Naive B cell (primary cell): ENCODE measurements around the gene COQ5. TPM values are rescaled to one million over a fixed set of nuclear protein-coding genes. Genes with fewer than 3 reads are reported as not detected.
"Not testable (repeated sequence)": the region's sequence is repeated elsewhere in the genome, so short reads cannot be mapped to it uniquely, and the experiment has no call there.

Experiments
- ATAC-seq, 2 donors: fragments of 150-1000 bp; cut with Tn5 transposase; 2 replicates each; pipeline ENCODE4 v1.10.0; 2021; ENCODE audit warnings: low read depth in 2 of 2, mild to moderate bottlenecking in 2 of 2, moderate library complexity in 2 of 2
- DNase-seq: peaks from one replicate; pipeline ENCODE4 v3.0.0; 2022
- H3K27ac Mint-ChIP-seq, 6 donors: one replicate each; pipeline ENCODE4 v1.8.0; 2020 to 2022; ENCODE audit warnings: mild to moderate bottlenecking in 6 of 6, mixed read lengths in 6 of 6, moderate library complexity in 5 of 6, inconsistent platforms in 2 of 6
- H3K27me3 Mint-ChIP-seq, 3 donors: one replicate each; pipeline ENCODE4 v1.8.0; 2021 to 2022; ENCODE audit warnings: mixed read lengths in 3 of 3, mild to moderate bottlenecking in 1 of 3
- H3K36me3 Mint-ChIP-seq, 2 donors: one replicate each; pipeline ENCODE4 v1.8.0; 2020 to 2022; ENCODE audit warnings: mixed read lengths in 2 of 2, inconsistent platforms in 1 of 2, mild to moderate bottlenecking in 1 of 2
- H3K4me1 Mint-ChIP-seq, 3 donors: one replicate each; pipeline ENCODE4 v1.8.0; 2020 to 2022; ENCODE audit warnings: mixed read lengths in 3 of 3, inconsistent platforms in 1 of 3, mild to moderate bottlenecking in 1 of 3, moderate library complexity in 1 of 3
- H3K4me3 Mint-ChIP-seq, 8 donors: one replicate each; pipeline ENCODE4 v1.8.0; 2020 to 2022; ENCODE audit warnings: mild to moderate bottlenecking in 8 of 8, mixed read lengths in 8 of 8, moderate library complexity in 8 of 8, inconsistent platforms in 2 of 8
- H3K9me3 Mint-ChIP-seq, 7 donors: one replicate each; pipeline ENCODE4 v1.8.0; 2020 to 2022; ENCODE audit warnings: mixed read lengths in 7 of 7, mild to moderate bottlenecking in 5 of 7, inconsistent platforms in 2 of 7, moderate library complexity in 1 of 7
- polyA plus RNA-seq, 6 donors: library from polyadenylated mRNA; unstranded; fragments of 300-500 nt; fragmentation: Illumina TruSeq; gene quantifications; one replicate each; pipeline ENCODE4 v1.2.3, GENCODE V29; 2021; ENCODE audit warnings: low read depth in 6 of 6

COQ5 gene
- polyA plus RNA-seq, 6 donors from 2014 or later, result 25.2 to 56.5 (median 35.1) TPM

DNA sequence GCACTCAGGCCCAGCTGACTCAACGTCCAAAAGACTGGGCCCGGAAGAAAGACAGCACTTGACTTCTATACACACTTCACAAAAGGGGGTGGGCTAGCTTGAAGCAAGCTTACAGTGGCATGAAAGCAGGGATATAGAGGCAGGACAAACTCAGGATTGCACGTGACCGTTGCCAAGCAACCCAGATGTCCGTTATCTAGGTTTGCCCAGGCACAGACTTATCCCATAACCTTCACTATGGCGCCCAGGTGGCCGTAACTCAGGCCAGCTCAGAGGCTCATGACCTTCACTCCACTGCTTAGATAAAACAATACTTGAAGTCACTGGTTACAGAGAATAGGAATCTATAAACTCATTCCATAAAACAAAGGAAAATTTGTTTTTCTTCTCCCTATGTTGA is 41.4 kb downstream of the COQ5 start:
- peak overlapping the region in 1 of 6 donors; percentile 72 for H3K27ac Mint-ChIP-seq
- DNase-seq, H3K27me3 Mint-ChIP-seq, H3K4me1 Mint-ChIP-seq, H3K4me3 Mint-ChIP-seq, ATAC-seq, H3K36me3 Mint-ChIP-seq, H3K9me3 Mint-ChIP-seq: not testable (repeated sequence)

DNA sequence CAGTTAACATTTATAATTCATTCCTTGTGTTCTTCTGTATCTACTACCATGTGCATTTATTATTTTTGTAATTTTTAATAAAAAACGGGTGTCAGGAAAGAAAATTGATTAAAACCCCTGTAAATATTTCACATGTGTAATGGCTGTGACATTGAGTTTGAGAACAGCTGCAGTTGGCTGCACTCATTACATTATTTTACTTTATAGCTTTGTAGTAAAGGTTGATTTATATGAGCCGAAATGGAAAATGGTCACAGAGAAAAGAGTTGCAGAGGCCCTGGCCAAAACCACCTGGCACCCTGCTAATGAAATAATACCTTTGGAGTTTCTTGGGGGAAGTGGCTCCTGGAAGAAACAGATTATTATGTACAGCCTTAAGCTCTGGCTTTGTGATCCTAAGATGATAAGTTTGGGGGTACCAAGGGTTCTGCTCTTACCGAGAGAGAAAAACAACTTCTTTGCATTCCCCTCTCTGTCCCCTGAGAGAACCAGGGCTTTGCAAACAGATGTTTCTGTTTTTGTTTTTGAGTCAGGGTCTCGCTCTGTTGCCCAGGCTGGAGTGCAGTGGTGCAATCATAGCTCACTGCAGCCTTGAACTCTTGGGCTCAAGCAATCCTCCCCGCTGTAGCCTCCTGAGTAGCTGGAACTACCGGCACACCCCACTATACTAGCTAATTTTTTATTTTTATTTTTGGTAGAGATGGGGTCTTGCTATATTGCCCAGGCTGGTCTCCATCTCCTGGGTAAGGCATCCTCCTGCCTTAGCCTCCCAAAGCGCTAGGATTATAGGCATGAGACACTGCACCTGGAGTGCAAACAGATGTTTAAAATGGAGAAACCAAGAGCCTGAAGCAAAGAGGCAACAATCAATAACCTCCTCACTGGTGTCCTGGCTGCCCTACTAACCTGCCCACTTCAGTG is 42.7 kb downstream of the COQ5 start:
- H3K27ac Mint-ChIP-seq, result no peak overlapping the region
- H3K9me3 Mint-ChIP-seq, result no peaks in the 10 kb centered on the region
- H3K27me3 Mint-ChIP-seq, result no peaks in the 10 kb centered on the region
- DNase-seq (no peak), ATAC-seq (no peak)
- H3K4me3 Mint-ChIP-seq, result no peak overlapping the region
- no peaks in the 10 kb centered on the region for H3K36me3 Mint-ChIP-seq
- no peaks in the 10 kb centered on the region for H3K4me1 Mint-ChIP-seq

- no peak for ATAC-seq
- H3K27me3 Mint-ChIP-seq, result no peaks in the 10 kb centered on the region
Observed at GRCh38 chr12:120483621-120484020, 45.3 kb downstream of the COQ5 start.

GRCh38 chr12:120481022-120481767 is 47.8 kb downstream of the COQ5 start:
- no peaks in the 10 kb centered on the region for H3K4me1 Mint-ChIP-seq
- H3K4me3 Mint-ChIP-seq, result no peak overlapping the region
- no peaks in the 10 kb centered on the region for H3K36me3 Mint-ChIP-seq
- no peaks in the 10 kb centered on the region for H3K27me3 Mint-ChIP-seq
- DNase-seq, result no peak
- peak overlapping the region in 1 of 6 donors; percentile 81 for H3K27ac Mint-ChIP-seq
- no peaks in the 10 kb centered on the region for H3K9me3 Mint-ChIP-seq
- no peak for ATAC-seq

More at GRCh38 chr12:120483621-120484020, 45.3 kb downstream of the COQ5 start:
- Mint-ChIP-seq H3K9me3 (no peaks in the 10 kb centered on the region), H3K4me3 (no peak overlapping the region), H3K4me1 (no peaks in the 10 kb centered on the region), H3K36me3 (no peaks in the 10 kb centered on the region), H3K27ac (peak overlapping the region in 1 of 6 donors; percentile 84)
- DNase-seq, result no peak

- no peak overlapping the region for H3K27ac Mint-ChIP-seq
- DNase-seq (no peak), ATAC-seq (no peak)
- H3K4me1 Mint-ChIP-seq, result no peaks in the 10 kb centered on the region
- H3K36me3 Mint-ChIP-seq, result no peaks in the 10 kb centered on the region
- H3K4me3 Mint-ChIP-seq, result no peak overlapping the region
- no peaks in the 10 kb centered on the region for H3K27me3 Mint-ChIP-seq
- no peaks in the 10 kb centered on the region for H3K9me3 Mint-ChIP-seq
Observed at GRCh38 chr12:120480211-120480610, 48.7 kb downstream of the COQ5 start.

- no peaks in the 10 kb centered on the region for H3K4me1 Mint-ChIP-seq
- DNase-seq, result no peak
- no peak overlapping the region for H3K27ac Mint-ChIP-seq
- H3K27me3 Mint-ChIP-seq, result no peaks in the 10 kb centered on the region
- ATAC-seq, result no peak
- H3K36me3 Mint-ChIP-seq, result no peaks in the 10 kb centered on the region
- no peak overlapping the region for H3K4me3 Mint-ChIP-seq
- no peaks in the 10 kb centered on the region for H3K9me3 Mint-ChIP-seq
Observed at GRCh38 chr12:120479458-120479857, 49.5 kb downstream of the COQ5 start.

DNA sequence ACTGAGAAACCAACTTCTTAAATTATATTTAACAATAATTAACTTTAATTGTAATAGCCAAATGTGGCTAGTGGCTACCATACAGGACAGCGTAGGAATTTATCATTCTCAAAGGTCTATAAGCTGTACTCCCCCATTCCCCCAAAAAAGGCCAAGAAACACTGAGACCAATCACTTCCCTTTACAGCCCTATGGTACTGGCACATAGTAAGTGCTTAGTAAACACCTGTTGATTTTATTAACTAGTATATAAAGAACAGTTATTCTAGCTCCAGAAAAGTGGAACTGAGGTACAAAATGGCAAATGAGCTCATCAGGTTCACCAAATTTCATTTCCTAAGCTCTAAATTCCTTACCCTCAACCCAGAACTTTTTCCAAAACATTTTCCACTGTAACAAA is 53.3 kb downstream of the COQ5 start:
- peak overlapping the region in 1 of 6 donors; percentile 47 for H3K27ac Mint-ChIP-seq
- H3K4me3 Mint-ChIP-seq, result no peak overlapping the region
- H3K36me3 Mint-ChIP-seq, result no peaks in the 10 kb centered on the region

DNA sequence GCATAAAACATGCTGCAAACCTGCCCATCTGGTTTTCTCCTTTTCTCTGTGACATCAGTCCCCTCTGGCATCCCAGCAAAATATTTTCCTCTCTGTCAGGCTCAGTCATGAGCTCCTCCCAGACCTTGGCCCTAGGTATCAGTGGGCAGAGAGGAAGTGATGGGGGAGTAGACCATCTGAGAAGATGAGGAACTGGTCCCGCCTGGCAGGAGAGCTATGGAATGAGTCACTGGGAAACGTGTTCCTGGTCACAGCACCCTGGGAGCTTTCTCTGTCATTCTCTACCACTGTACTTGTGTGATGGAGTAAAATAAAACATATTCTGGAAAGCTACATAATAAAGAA is 54.4 kb downstream of the COQ5 start:
- H3K36me3 Mint-ChIP-seq, result no peaks in the 10 kb centered on the region
- ATAC-seq, result no peak
- H3K4me1 Mint-ChIP-seq, result peaks cover 6 to 8% (median 7%) of the 10 kb centered on the region in 3 donors
- peak overlapping the region in 1 of 6 donors; percentile 60 for H3K27ac Mint-ChIP-seq
- H3K4me3 Mint-ChIP-seq, result no peak overlapping the region
- DNase-seq, result no peak
- no peaks in the 10 kb centered on the region for H3K27me3 Mint-ChIP-seq
- no peaks in the 10 kb centered on the region for H3K9me3 Mint-ChIP-seq

More for the DNA sequence above, 53.3 kb downstream of the COQ5 start:
- H3K9me3 Mint-ChIP-seq, result no peaks in the 10 kb centered on the region
- DNase-seq, result no peak
- no peak for ATAC-seq
- no peaks in the 10 kb centered on the region for H3K4me1 Mint-ChIP-seq
- no peaks in the 10 kb centered on the region for H3K27me3 Mint-ChIP-seq

DNA sequence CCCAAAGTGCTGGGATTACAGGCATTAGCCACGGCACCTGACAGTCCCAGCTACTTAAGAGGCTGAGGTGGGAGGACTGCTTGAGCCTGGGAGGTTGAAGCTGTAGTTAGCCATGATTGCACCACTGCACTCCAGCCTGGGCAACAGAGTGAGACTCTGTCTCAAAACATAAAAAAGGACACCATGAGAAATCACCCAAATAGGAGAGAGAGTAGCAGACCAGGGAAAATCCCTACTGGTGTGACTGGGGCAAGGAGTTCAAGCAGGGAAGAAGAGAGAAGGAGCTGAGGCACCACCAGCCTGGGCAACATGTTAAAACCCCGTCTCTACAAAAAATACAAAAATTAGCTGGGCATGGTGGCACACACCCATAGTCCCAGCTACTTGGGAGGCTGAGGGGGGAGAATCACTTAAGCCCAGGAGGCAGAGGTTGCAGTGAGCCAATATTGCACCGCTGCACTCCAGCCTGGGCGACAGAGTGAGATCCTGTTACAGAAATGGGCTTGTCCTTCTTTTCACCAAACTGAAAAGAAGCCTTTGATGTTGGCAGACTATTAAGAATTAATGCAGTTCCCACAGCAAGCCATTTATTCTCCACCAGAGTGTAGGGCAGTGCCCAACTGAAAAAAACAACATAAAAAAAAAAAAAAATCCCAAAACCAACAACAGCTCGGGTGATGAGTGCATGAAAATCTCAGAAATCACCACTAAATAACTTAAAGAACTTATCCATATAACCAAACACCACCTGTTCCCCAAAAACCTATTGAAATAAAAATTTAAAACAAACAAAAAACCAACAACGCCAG is 54.9 kb downstream of the COQ5 start:
- ATAC-seq (no peak), DNase-seq (no peak)
- peaks cover 6 to 9% (median 7%) of the 10 kb centered on the region in 3 donors for H3K4me1 Mint-ChIP-seq
- H3K9me3 Mint-ChIP-seq, result no peaks in the 10 kb centered on the region
- H3K4me3 Mint-ChIP-seq, result no peak overlapping the region
- H3K27me3 Mint-ChIP-seq, result no peaks in the 10 kb centered on the region
- H3K36me3 Mint-ChIP-seq, result no peaks in the 10 kb centered on the region
- H3K27ac Mint-ChIP-seq, result peak overlapping the region in 1 of 6 donors; percentile 60

GRCh38 chr12:120472521-120472920 is 56.4 kb downstream of the COQ5 start:
- H3K4me1 Mint-ChIP-seq, result peaks cover 13 to 21% (median 17%) of the 10 kb centered on the region in 3 donors
- H3K9me3 Mint-ChIP-seq, result no peaks in the 10 kb centered on the region
- ATAC-seq (no peak), DNase-seq (no peak)
- no peak overlapping the region for H3K27ac Mint-ChIP-seq
- H3K4me3 Mint-ChIP-seq, result peak overlapping the region in 1 of 8 donors; percentile 63
- no peaks in the 10 kb centered on the region for H3K27me3 Mint-ChIP-seq
- H3K36me3 Mint-ChIP-seq, result peaks cover 0 to 2% of the 10 kb centered on the region in 2 donors

GRCh38 chr12:120470150-120470784 is 58.7 kb downstream of the COQ5 start:
- Mint-ChIP-seq H3K9me3 (no peaks in the 10 kb centered on the region), H3K4me1 (peaks cover 26 to 41% (median 40%) of the 10 kb centered on the region in 3 donors), H3K36me3 (peaks cover 0 to 4% of the 10 kb centered on the region in 2 donors), H3K27me3 (no peaks in the 10 kb centered on the region), H3K4me3 (peak overlapping the region; percentile 85 to 94 (median 90)), H3K27ac (peak overlapping the region in 3 of 6 donors; percentile 84 to 91 (median 88))
- ATAC-seq (no peak), DNase-seq (no peak)

DNA sequence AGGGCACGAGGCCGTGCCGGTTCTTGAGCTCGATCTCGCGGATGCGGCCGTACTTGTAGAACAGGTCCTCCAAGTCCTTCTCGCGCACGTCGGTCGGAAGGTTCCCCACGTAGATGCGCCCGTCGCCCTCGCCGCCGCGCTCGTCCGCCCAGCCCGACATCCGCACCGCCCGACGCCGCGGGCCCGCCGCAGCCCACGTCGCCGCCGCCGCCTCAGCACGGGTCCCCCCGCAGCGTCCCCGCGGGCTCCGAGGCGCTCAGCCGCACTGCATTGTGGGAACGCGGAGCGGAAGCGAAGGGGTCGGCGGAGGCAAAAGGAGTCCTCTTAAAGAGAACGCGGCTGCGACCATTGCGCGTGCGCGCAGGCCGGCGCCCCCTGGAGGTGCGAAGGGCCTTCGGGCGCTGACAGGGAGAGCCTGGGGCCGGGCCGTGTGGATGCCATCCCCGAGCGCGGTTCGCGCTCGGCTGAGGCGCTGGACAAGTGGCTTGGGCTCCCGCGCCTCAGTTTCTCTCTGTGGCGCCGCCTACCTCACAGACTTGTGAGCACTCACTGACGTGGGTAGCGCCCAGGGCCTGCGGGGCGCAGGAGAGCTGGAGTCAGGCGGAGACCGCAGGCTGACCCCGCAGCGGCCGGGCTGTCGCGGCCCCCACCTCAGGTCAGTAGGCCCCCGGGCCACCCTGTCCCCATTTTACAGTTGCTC is 59.4 kb downstream of the COQ5 start, which contains the start of gene SRSF9:
TSS of gene SRSF9 (minus strand) at position 299 of the 700 bp plus-strand sequence. CDS start at position 160, 139 bp downstream.
- peak; percentile 81 to 92 for ATAC-seq
- Mint-ChIP-seq H3K27me3 (no peaks in the 10 kb centered on the region), H3K27ac (peak within 1 kb of the TSS; percentile 88 to 96 (median 92)), H3K4me1 (peaks cover 28 to 43% (median 42%) of the 10 kb centered on the region in 3 donors), H3K9me3 (no peaks in the 10 kb centered on the region), H3K4me3 (peak within 1 kb of the TSS; percentile 85 to 94 (median 90)), H3K36me3 (peaks cover 0 to 4% of the 10 kb centered on the region in 2 donors)
- peak; percentile 98 for DNase-seq
